Stimulated activated CD4-positive, alpha-beta T cell treated with anti-CD3 and anti-CD28 coated beads, Interleukin-15, amount 100 ng/mL, for 24 hours (primary cell): Measurements from ENCODE around the gene WDR1.
A peak's percentile ranks its signal among the peaks of the same experiment; 100 is the strongest.

ENCODE experiments used
- DNase-seq: peaks from one replicate; pipeline ENCODE4 v3.0.0-alpha.2; 2020

The WDR1 gene

GRCh38 chr4:10113362-10114047 lies 3.1 kb downstream of the WDR1 start:
- no peak for DNase-seq

DNA sequence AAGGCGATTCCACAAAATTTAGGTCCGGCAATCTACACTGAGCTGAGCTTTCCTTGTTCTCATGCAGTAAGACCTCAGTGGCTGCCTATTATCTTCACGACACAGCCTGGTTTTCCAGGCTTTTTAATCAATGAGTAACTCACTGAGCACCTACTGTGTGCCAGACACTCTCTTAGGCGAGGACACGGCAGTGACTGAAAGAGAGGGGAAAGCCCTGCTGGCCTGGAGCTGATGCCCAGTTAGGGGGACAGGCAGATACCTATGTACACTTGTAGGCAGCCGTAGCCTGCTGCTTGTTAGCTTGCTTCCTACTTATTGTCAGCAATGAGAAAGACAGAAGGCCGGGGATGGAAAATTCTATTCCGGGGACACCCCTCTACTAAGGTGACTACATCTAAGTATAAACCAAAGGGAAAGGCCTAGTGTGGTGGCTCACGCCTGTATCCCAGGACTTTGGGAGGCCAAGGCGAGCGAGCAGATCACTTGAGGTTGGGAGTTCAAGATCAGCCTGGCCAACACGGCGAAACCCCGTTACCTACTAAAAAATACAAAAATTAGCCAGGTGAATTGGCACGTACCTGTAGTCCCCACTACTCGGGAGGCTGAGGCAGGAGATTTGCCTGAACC lies 3.8 kb downstream of the WDR1 start:
- no peak for DNase-seq

- DNase-seq: no peak
These were observed 5.4 kb downstream of the WDR1 start for GRCh38 chr4:10111067-10111801.

DNA sequence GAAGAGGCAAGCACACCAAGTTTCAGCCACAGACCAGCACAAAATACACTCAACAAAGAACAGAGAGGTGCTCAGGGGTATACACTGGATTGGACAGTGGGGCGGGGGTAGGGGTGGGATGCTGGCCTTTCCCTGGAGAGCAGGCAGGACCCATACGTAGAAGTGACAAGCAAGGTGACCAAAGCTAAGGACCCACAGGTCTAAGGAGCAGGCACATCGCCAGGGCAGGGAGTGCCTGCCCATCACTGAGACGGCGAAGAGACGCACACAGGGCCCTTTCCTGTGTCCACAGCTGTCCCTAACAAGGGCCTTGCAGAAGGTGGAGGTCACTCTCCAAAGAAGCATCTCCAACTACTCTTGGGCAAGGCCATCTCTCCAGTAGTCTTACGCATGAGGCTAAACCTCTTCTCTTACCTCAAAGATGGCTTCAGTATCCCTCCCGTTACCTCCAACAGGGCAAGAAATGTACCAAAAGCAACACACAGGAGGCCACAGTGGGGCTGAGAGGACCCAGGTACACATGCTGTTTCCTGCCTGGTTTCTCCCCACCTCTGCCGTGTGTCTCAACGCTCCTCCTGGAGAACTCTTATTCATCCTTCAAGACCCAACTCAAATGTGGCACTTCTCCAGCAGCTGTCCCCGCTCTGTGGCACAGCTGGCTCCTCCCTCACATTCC lies 6.5 kb downstream of the WDR1 start:
- DNase-seq: no peak

DNA sequence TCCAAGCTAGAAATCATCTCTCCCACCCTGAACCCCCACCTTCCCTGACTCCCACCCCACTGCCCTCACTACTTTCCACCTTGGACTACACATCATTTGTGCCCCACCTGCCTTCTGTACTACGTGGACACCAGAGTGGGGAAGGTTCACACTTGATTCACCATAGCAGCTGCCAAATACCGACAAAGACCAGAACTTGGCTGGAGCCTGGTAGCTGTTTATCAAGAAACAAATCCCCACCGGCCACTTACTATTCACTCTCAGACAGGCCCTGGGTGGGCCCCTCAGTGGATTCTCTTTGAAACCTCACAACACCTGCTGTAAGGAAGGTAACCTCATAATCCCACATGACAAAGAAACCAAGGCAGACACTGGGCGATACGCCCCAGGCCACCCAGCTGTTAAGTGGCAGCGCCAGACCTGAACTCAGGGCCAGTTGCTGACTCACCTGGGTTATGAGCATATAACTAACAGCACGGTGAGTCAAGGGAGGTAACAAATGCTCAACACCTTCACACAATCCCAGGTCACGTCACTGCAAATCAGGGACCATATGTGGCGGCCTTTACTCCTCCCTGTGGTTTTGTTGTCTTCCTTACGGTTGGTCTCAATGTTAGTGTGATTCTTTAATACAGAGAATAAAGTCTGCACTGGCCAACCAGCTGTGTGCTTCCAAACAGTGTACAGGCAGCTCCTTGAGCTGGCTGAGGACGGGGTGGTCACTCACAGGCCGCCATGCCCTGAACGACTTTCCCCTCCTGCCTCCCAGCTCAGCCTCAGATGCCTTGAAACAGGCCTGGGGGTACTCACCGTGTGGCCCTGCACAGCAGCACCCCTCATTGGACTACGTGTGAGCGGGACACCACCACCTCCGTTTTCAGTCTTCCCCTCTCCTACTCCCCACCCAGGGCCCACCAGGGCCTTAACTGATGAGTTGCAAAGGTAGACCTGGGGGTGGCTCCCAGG lies 7.5 kb downstream of the WDR1 start:
- DNase-seq: peak; percentile 60

DNA sequence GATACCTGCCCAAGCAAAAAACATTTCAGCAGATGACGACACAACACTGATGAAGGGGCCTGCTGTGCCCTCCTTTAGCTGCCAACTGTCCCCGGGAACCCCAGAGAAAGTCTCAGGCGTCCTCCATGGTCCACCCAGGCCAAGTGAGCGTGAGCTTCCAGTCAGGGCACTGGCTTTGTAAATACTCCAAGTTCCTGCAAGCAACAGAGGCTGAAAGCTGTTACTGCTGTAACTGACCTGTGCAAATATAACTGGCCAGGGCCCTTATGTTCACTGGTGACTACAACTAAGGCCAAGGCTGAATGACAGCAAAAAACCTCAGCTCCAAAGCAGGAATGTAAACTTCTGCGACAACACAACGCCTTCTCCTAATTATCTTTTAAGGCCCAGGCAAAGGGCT lies 8.2 kb downstream of the WDR1 start:
- DNase-seq: no peak

DNA sequence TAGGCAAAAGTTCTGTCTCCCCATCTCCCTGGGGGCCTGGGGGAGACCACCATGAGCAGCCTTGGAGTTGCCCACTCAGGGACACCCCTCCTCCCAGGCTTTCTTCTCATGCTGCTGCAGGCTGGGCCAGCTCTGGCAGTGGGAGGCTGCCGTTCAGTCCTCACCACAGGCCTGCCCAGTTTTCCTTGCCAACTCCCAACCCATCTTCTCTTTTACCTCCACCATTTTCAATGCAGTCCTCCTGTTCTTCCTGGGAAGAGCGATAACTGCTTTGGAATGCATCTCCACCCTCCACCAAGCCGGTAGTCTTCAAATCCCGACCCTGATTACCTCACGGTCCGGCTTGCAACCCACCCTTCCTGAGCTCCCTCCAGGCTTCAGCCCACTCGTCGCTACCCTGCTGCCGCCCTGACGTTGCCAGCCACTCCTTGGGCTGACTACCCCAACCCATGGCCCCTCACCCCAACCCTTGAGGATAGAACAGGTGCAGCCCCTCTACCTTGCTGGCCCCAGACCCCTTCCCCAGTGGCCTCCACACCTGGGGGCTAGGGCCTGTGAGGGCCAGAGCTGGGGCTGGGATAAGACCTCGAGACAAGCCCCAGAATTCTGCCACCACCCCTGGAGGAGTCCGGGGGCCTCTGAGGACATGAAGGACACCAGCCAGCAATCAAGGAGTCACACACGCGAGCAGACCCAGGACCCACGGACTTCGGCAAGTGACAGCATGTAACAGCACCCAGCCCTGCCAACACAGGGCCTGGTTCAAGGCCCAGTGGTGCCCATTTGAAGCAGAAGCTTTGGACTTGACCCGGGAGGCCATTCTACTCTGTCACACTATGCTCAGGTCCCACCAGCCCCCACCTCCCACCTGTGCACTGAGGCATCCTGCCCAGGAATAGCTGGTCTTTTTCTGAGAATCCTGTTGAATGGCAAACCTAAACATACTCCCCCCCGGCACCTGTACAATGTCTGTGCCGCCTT lies 9.2 kb downstream of the WDR1 start:
- no peak for DNase-seq

DNA sequence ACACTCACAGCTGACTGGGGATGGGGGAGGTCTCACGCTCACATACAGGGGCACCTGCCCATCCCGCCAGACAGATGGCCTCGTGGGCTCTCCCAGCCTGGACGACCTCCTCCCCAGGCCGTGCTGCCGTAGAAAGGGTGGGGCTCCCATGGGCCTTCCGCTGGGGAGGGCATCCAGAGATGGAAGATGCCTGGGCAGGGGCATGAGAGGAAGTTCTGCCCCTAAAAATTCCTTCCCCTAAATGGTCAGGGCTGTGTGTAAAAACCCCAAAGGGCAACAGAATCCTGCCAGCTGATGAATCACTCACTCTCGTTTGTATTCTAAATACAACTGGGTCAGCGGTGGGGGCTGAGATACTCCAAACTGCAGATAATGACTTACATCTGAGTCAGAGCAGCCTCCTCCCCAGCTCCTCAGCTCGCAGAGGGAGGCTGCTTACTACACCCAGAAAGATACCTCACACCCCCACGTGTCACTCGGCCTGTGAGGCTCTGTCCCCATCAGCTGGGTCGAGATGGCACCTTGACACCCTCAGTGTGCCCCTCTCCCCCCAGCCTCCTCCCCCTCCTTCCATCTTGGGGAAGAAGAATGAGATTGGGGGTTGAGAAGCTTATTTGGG lies 10.1 kb downstream of the WDR1 start:
- peak; percentile 87 for DNase-seq

DNA sequence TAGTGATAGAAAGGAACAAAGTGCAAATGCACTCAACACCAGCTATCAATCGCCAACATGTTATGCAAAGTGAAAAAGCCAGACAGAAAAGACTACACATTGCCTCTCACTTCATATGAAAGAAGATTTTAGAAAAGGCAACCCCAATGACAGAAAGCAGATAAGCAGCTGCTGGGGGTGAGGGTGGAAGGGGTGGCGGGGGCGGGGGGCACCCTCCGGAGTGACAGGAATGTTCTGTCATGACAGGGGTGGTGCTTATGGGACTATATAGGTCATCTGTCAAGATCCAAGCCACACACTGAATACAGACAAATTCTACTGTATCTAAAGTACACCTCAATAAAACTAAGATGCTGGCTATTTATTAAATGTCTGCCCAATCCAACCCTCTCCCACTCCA lies 10.7 kb downstream of the WDR1 start:
- DNase-seq: no peak

- DNase-seq: no peak
These were observed 11.2 kb downstream of the WDR1 start for GRCh38 chr4:10105421-10105820.

DNA sequence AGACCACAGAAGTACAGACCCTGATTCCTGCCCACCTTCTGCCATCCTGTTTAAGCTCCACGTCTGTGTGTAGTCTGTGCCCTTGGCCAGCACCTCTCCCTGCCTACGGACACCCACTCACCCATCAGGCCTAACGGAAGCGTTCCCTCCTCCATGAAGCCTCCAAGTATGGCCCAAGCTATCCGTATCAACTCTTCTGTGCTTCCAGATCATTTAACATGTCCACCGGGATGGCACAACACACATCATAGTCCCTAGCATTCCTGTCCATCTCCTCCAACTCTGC lies 11.7 kb downstream of the WDR1 start:
- no peak for DNase-seq

DNA sequence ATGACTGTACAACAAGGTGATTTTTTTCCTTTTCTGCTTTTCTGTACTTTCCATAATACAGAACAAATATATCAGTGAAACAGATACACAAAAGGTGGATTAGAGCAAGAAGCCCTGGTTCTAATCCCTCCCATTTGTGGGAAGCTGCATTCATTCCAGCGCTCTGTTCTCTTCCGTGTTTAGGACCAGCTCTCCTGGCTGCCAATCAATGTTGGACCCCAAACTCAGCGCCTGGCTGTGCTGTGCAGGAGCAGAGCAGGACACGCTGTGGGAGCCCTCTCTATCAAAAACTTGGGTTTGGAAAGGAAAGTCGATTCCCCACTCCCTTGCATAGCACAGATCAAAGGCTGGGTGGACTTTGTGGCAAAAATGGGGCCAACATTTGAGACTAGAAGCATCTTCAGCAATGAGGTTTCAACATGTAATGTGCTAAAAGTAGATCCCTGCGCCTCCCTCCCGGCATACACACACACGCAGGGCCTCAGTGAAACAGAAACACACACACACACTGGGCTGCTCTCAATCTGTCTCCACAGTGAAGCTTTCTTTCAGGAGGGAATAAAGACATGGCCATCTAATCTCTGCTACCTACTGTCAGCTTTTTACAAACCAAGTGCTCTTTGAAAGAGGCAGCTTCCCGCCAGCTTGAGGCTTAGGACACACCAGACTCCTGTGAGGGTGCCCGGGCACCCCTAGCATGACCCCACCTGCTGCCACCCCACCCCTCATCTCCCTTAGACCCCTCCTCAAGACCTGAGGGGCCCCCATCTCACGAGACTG lies 12.2 kb downstream of the WDR1 start:
- DNase-seq: no peak

- DNase-seq: no peak
These were observed 13.9 kb downstream of the WDR1 start for GRCh38 chr4:10102474-10103332.

DNA sequence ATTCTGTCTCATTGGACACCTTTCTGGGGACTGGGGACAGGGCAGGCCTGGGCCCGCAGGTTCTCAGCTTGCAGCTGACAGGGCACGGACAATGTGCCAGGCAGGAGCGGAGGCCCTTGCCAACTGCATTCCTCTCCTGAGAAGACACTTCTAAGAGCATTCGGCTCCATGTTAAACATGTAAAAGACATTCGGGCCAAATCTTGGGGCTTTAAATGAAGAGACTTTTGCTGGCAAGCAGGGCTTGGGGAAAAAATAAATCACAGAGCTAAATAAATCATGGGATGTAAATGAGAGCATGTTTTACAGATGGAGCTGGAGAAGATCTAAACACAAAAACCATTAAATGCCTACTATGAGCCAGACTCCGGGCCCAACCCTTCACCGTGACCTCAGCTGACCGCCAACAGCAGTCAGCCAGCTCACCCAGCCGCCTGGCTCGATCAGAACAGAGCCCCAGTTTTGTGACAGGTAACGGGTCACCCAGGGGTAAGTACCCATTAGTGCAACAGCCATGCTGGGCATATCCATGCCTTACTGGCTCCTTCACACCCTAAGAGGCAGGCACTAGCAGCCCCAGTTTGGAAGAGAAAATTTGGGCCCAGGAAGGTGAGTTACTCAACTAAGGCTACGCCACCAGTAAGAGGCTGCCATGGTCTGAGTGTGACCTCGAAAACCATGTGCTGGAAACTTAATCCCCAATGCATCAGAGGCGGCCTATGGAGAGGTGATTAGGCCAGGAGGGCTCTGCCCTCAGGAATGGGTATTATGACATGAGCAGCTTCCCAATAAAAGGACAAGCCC lies 14.7 kb downstream of the WDR1 start:
- DNase-seq: no peak

GRCh38 chr4:10100734-10101216 lies 15.8 kb downstream of the WDR1 start:
- peak; percentile 42 for DNase-seq

DNA sequence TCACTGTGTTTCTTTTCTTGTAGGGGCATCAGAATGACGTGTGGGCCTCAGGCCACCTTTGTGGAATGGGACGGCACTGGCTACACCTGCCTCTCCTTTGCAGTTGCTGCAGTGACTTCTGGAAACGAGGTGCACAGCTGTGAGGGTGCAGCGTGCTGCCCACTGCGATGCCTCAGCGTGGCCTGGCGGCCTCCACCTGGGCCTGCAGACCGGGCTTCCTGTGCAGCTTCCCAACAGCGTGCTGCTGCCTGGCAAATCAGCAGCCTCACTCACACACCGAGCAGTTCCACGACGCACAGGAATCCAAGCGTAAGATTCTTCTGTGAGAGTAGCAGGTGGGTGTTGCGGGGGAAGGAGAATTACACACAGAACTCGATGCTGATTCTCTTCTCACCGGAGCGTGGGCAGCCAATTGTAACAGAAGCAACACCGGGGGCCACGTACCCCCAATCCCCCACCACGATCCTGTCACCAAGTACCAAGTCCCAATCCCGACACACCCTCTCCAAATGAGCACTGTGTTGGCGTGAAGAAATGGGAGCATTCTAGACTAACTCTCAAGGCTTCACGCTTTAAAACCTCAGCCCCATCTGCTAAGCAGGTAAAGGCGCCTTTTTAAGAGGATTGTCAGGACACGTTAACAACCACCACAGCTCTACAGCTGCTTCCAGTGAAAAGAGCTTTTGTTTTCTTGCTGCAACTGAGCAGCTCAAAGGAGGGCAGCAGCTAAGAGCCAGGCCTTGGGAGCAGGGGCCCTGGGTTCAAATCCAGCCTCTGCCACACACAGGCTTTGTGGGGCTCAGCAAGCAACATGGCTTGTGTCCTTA lies 16.9 kb downstream of the WDR1 start:
- peak; percentile 48 for DNase-seq

DNA sequence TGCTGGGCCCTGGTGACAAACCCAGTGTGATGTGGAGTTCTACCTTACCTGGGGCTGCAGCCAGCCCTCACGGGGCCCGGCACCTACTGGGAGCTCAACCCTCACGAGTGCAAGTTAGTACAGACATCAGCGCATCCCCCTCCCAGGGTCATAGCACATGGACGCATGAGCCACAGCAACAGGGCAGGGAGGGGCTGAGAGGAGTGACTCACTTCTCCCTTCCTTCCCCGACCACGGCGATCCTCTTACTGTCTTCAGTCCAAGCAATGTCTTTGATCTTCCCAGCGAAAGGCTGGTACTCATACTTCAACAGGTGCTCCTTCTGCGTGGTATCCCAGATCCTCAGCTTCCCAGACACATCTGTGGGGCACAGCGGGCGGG lies 17.8 kb downstream of the WDR1 start:
- peak; percentile 67 for DNase-seq
